ENCODE measurements around the gene UTP4.

Gene UTP4

GRCh38 chr16:69132424-69133252, at the start of gene UTP4, which contains the start of gene CHTF8:
TSS of gene UTP4 (plus strand) at chr16:69132649. CDS start at chr16:69133460, 811 bp downstream.
TSS of gene CHTF8 (minus strand) at chr16:69132588. CDS start at chr16:69121458, 11,130 bp downstream.
- DNase-seq (ENCODE audit: low spot score): peak; percentile 68

GRCh38 chr16:69083306-69083941, 49.0 kb upstream of the UTP4 start:
- DNase-seq (ENCODE audit: low spot score): no peak

GRCh38 chr16:69084289-69084688, 48.2 kb upstream of the UTP4 start:
- DNase-seq (ENCODE audit: low spot score): no peak

- no peak for DNase-seq (ENCODE audit: low spot score)
Measured at GRCh38 chr16:69085032-69085695, 47.3 kb upstream of the UTP4 start.

- DNase-seq (ENCODE audit: low spot score): no peak
Measured at GRCh38 chr16:69087161-69087581, 45.3 kb upstream of the UTP4 start.

- no peak for DNase-seq (ENCODE audit: low spot score)
Measured at GRCh38 chr16:69088684-69089083, 43.8 kb upstream of the UTP4 start.

- DNase-seq (ENCODE audit: low spot score): no peak
Measured at GRCh38 chr16:69089091-69089910, 43.1 kb upstream of the UTP4 start.

GRCh38 chr16:69093974-69094373, 38.5 kb upstream of the UTP4 start:
- DNase-seq (ENCODE audit: low spot score): no peak

- DNase-seq (ENCODE audit: low spot score): no peak
Measured at GRCh38 chr16:69094501-69094900, 37.9 kb upstream of the UTP4 start.

GRCh38 chr16:69095193-69095592, 37.3 kb upstream of the UTP4 start:
- DNase-seq (ENCODE audit: low spot score): no peak

- DNase-seq (ENCODE audit: low spot score): no peak
Measured at GRCh38 chr16:69100071-69100691, 32.3 kb upstream of the UTP4 start.

GRCh38 chr16:69105501-69106361, 26.7 kb upstream of the UTP4 start, which contains the start of gene HAS3:
TSS of gene HAS3 (plus strand) at chr16:69105653. CDS start at chr16:69109396, 3,743 bp downstream.
- peak; percentile 32 for DNase-seq (ENCODE audit: low spot score)

GRCh38 chr16:69106491-69107315, 25.7 kb upstream of the UTP4 start:
- no peak for DNase-seq (ENCODE audit: low spot score)

GRCh38 chr16:69107316-69107962, 25.0 kb upstream of the UTP4 start:
- DNase-seq (ENCODE audit: low spot score): no peak

GRCh38 chr16:69108064-69108904, 24.2 kb upstream of the UTP4 start:
- DNase-seq (ENCODE audit: low spot score): no peak

GRCh38 chr16:69108905-69109252, 23.6 kb upstream of the UTP4 start:
- no peak for DNase-seq (ENCODE audit: low spot score)

- DNase-seq (ENCODE audit: low spot score): no peak
Measured at GRCh38 chr16:69109486-69110270, 22.8 kb upstream of the UTP4 start.
